ENCODE results near the gene ANKS1B.

GRCh38 chr12:99066726-99067125, 918.0 kb downstream of the ANKS1B start:
- TF ChIP-seq, protein P1, sequence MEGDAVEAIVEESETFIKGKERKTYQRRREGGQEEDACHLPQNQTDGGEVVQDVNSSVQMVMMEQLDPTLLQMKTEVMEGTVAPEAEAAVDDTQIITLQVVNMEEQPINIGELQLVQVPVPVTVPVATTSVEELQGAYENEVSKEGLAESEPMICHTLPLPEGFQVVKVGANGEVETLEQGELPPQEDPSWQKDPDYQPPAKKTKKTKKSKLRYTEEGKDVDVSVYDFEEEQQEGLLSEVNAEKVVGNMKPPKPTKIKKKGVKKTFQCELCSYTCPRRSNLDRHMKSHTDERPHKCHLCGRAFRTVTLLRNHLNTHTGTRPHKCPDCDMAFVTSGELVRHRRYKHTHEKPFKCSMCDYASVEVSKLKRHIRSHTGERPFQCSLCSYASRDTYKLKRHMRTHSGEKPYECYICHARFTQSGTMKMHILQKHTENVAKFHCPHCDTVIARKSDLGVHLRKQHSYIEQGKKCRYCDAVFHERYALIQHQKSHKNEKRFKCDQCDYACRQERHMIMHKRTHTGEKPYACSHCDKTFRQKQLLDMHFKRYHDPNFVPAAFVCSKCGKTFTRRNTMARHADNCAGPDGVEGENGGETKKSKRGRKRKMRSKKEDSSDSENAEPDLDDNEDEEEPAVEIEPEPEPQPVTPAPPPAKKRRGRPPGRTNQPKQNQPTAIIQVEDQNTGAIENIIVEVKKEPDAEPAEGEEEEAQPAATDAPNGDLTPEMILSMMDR (IDR thresholded peaks at IDR 0.05; ENCODE audit: low read length), result no peak
- TF ChIP-seq EZH2 (IDR thresholded peaks at IDR 0.05; ENCODE audit: borderline replicate concordance, low read length), result no peak

Measured in OCI-LY1 (cell line).